K562 (cell line): ENCODE data around the gene PRF1.
A peak's percentile ranks its signal among the peaks of the same experiment; 100 is the strongest.

Source experiments
- EP300 ChIP-seq: IDR thresholded peaks from 2 replicates; pipeline ENCODE4 v1.6.1; 2012; ENCODE audit warnings: low read length, improper control_type of control experiment
- NR2F6 ChIP-seq: fragments of 450-650 bp; formaldehyde crosslinking; IDR thresholded peaks from 2 replicates; pipeline ENCODE4 v1.4.0; 2020; ENCODE audit warnings: mild to moderate bottlenecking
- POLR2A ChIP-seq: fragments of 450-650 bp; conservative IDR thresholded peaks from 2 replicates; pipeline ENCODE4 v1.6.1; 2016
- SMAD2 ChIP-seq: fragments of 150-350 bp; IDR thresholded peaks from 2 replicates; pipeline ENCODE4 v1.6.1; 2014; ENCODE audit warnings: low read depth, mild to moderate bottlenecking, low read length
- TBP ChIP-seq: optimal IDR thresholded peaks from 2 replicates; pipeline ENCODE3; 2011; ENCODE audit warnings: low read depth, low read length, improper control_type of control experiment
- TF ChIP-seq, protein P1 (sequence below), 3 experiments: IDR thresholded peaks in 2 of 3; conservative IDR thresholded peaks in 1 of 3; 2 replicates each; pipeline ENCODE4 v1.5.1; 2011 to 2012; ENCODE audit warnings: low read length in 3 of 3, mild to moderate bottlenecking in 3 of 3, control low read depth in 2 of 3, improper control_type of control experiment in 1 of 3, inconsistent platforms in 1 of 3, low read depth in 1 of 3, mixed read lengths in 1 of 3, moderate library complexity in 1 of 3; ENCODE audit not compliant: insufficient read depth in 2 of 3

GRCh38 chr10:70649526-70649925 is 47.0 kb upstream of the PRF1 start:
- TF ChIP-seq TBP = no peak
- TF ChIP-seq NR2F6 = no peak
- TF ChIP-seq POLR2A = no peak
- peak; percentile 75 for TF ChIP-seq EP300
- TF ChIP-seq SMAD2 = no peak
- TF ChIP-seq, protein P1, sequence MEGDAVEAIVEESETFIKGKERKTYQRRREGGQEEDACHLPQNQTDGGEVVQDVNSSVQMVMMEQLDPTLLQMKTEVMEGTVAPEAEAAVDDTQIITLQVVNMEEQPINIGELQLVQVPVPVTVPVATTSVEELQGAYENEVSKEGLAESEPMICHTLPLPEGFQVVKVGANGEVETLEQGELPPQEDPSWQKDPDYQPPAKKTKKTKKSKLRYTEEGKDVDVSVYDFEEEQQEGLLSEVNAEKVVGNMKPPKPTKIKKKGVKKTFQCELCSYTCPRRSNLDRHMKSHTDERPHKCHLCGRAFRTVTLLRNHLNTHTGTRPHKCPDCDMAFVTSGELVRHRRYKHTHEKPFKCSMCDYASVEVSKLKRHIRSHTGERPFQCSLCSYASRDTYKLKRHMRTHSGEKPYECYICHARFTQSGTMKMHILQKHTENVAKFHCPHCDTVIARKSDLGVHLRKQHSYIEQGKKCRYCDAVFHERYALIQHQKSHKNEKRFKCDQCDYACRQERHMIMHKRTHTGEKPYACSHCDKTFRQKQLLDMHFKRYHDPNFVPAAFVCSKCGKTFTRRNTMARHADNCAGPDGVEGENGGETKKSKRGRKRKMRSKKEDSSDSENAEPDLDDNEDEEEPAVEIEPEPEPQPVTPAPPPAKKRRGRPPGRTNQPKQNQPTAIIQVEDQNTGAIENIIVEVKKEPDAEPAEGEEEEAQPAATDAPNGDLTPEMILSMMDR (IDR thresholded peaks at IDR 0.05 in 2 of 3, conservative IDR thresholded peaks at IDR 0.05 in 1 of 3; ENCODE audit: insufficient read depth in 2 of 3, low read depth in 1 of 3, low read length in 3 of 3) = no peak
